ENCODE measurements around the gene ARID3B.
"Not testable (repeated sequence)": the region's sequence is repeated elsewhere in the genome, so short reads cannot be mapped to it uniquely, and the experiment has no call there.

ARID3B gene

DNA sequence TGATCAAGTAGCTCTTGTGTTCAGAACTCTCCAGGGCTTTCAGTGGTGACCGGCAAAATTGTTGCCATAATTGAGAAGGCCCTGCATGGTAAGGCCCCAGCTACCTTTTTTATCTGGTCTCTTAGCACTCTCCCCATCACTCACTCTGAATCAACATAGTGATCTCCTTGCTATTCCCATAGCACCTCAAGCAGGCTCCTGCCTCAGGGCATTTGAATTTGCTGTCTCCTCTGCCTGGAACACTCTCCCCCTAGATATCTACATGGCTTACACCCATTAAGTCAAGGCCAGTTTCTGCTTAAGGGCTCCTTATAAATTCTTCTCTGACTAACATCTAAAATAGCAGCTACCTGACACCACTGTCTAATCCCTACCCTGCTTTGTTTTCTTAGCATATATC is 3.3 kb upstream of the ARID3B start:
- no peak for DNase-seq

DNA sequence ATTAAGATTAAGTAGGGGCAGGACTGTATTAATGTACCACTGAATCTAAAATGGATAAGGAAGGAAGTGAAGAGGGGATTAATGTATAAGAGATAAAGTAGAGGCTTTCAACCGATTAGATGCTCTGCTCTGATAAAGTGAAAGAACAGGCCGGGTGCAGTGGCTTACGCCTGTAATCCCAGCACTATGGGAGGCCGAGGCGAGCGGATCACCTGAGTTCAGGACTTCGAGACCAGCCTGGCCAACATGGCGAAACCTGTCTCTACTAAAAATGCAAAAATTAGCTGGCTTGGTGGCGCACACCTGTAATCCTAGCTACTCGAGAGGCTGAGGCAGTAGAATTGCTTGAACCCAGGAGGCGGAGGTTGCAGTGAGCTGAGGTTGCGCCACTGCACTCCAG is 1.5 kb upstream of the ARID3B start:
- not testable (repeated sequence) for DNase-seq

DNA sequence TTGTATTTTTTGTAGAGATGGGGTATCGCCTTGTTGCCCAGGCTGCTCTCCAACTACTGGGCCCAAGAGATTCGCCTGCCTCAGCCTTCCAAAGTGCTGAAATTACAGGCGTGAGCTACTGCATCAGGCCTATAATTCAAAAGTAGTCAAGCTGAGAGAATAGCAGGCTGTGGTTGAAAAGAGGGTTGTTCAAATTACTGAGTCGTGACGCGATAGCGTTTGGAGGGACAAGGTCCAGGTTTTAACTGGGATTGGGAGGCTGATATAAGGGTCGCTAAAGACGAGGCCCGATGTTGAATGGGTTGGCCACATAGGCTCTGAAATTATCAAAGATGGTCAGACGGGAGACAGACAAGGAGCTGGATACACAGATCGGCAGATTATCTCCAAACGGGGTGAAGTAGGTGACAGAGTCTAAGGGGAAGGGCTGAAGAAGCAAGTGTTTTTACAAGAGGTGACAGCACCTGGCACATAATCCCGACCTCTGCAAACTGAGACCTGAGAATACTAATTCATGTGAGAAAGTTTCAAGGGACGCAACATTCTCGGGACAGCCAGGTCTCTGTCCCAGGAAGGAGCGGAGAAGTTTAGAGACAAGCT is 759 bp upstream of the ARID3B start:
- DNase-seq, result peak; percentile 17

DNA sequence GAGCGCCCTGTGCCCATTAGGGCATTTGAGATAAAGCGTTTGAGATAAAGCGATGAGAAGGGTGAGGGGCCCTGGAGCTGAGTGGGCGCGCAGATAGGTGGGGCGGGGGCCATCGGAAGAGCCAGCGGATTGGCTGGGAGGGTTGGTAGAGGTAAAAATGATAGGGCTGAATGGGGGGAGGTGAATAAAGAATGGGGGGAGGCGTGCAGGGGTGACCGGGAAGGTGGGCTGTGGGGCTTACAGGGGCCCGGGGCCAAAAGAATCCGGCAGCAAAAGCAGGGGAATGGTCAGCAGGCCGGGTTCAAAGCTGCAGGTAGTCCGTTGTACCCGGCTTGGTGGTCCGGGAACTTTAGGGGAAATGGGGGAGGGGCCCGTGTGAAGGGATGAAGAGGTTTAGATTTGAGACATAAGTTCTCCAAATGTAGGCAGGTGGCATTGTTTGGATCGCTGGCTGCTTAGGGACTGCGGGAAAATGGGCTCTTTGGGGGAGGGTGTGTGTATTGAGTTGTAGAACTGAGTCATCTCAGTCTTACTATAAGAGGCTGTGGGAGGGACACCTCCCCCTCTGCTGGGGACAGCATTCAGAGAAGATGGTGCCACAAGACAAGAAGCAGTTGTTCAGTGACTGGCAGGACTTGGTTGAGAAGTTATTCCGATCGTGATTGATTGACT is 610 bp downstream of the ARID3B start:
- DNase-seq, result peak; percentile 34

DNA sequence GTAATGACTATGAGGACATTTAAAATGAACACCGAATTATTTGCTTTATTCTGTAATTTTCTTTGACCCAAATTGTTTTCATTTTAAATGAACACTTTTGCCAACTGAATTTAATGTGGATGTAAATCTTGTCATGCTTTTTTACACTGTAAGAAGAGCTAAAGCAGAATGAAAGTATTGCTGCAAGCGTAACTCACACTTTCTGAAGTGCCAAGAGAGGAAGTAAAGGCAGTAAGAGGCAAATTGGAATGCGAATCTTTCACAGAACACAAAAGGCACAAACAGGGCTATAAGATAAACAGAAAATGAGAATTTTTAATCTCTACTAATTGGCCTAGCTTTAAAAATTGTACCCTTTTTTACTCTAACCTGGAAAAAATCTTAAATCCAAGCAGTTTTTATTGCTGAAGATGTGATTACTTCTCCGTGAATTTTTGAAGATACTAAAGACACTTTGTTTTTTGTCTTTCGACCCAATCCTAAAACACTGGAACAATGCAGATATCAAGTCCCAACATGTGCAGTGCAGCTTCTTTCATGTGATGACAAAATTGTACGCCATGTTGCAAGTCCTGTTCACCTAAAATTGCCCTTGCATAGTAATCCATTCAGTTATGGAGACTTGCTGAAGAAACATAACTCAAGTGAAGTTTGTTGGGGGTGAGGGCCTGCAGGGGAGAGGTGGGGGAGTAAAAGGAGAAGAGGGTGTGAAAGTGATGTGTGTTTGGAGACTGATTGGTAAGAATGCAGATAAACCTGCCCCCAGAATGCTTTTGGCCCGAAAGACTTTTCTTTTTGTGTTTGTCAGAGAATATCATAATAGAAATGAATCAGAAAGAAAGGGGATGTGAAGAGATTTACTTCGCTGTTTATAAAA is 1.4 kb downstream of the ARID3B start:
- no peak for DNase-seq

DNA sequence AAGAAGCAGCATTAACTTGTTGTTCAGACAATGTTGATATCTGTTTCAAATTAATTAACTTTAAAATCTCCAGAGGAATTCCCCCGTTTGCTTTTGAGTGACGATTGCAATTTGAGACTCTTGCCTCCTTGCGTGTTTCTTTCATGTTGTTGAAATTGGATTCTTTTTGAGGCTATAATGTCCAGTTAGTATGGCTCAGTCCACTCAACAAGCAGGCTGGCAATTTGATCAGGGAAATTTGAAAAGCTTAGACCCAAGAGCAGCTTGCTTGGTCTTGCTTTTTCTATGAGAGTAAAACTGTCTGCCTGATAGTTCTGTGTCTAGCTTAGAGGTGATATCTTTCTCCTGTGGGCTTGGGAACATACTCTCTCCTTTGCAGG is 2.0 kb downstream of the ARID3B start:
- no peak for DNase-seq

DNA sequence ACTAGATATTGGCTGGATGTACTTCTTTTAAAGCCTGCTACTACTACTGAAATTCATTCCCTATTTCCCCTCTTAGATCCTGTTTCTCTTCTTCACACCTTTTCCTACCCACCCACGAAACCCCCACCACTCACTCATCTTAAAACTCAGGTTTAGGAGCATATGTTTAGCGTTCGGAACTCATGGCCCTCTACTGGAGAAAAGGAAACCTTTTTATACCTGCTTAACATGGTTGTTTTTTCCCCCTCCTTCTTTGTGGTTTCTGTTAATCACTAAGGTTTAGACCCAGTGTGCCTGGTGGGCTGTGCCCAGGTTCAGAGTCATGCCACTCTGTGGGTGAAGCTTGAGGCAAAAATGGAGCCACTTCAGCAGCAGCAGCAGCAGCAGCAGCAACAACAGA is 2.6 kb downstream of the ARID3B start:
- DNase-seq, result no peak

DNA sequence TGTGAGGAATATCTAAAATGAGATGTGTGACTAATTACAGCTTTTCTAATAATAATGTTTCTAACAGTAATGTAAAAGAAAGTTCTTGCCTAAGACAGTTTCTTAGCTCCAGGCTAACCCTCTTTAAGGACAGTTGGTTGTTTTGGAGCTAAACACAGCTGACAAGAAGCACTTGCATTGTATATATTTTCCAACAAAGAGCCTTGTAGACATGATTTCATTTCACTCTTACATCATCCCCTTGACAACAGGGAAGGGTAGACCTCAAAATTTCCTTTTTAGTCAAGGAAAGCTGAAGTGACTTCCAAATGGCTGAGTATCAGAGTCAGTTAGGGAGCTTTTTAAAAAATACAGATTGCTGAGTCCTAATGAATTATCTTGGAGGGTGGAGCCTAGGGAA is 4.1 kb downstream of the ARID3B start:
- DNase-seq, result no peak

DNA sequence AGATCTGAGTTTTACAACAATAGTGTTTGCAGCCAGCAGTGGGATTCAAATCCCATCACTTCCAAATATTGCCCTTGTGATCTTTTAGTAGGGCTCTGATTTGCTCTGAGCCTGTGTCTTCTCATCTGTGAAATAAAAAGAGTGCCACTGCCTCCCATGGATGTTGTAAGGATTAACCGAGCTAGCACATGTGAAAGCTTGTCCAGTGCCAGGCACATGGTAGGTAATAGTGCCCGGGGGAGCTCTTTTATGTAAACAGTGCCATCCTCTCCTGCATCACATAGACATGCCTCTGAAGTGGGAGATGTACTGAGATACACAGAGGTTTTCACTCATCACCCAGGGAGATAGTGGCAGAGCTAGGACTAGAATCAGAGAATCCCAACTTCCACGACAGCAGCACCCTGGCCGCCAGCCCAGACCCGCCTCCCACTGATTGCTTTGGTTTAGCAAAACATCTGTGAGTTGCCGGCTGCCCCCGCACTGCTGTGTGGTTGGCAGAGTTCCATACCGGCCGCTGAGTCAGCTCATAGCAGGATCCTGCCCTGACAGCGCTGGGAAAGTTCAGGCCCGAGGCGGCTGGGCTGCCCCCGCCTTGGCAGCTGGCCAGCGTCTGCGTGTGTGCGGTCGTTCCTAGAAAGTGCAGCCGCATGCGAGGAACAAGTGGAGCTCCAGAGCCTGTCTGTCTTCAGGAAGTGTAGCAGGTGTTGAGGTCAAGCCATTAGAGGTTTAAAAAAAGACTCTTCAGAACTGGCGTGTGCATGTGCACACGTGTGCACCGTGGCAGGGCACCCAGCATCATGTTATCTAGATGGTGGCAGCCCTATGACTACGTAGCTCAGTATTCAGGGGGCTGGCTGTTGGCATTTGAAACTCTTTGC is 5.0 kb downstream of the ARID3B start:
- DNase-seq, result peak; percentile 99

DNA sequence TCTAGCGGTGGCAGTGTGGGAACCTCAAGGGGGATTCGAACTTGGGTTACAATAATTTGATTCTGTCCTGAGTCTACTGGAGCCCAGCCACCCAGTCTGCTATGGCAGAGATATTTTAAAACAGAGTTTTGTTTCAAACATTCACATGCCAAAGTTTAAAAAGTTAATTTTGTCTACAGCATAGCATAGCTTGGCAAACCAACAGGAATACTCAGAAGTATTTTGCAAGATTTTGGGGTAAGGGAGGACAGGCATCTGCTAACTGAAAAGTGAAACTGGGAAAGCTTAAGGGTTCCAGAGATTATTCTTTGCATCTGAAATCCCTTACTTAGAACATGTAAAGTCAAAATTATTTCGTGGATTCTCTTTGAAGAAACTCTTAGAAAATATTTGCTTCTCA is 6.6 kb downstream of the ARID3B start:
- no peak for DNase-seq

DNA sequence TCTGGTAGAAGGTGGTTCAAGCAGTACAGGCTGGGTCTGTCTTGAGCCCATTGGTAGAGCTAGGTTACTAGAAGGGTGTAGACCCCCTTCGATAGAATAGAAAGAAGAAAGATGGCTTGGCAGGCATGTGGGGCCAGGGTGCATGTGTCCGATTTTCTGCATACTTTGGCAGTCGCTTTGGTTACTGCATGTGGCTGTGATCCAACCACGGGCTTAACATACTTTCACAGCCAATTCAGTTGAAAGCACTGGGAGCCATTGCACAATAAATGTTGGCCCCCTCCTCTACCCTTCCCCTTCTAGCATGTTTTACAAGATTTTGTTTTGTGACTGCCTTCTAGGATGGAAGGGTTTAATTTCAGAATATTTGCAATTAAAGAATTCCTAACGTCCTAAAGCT is 7.2 kb downstream of the ARID3B start:
- no peak for DNase-seq

DNA sequence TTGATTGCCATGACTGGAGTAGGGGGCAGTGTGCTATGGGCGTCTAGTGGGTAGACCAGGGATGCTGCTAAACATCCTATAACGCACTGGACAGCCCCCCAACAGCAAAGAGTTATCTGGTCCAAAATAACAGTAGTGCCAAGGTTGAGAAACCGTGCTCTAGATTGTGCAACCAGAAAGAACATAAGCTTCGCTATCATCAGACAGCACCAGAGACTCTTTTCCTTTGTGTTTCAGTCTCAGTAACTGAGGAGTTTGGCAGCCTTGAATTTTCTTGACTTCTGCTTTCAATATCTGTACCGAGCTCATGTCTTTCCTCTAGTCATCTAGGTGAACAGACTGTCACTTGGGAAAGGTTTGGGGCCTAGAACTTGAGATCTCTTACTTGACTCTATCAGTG is 8.8 kb downstream of the ARID3B start:
- no peak for DNase-seq

DNA sequence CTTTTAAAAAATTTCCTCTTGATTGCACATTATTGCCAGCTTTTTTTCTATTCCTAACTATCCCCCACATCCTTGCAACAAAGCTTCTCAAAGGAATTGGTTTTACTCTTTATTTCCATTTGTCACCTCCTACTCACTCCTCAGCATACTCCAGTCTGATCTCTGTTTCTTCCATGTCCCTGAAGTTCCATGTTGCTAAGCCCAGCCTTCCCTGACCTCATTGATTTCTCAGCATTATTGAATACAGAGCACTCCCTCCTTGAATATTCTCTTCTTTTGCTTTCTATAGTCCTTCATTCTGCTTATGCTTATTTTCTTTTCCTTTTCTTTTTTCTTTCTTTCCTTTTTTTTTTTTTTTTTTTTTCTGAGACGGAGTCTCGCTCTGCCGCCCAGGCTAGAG is 10.7 kb downstream of the ARID3B start:
- no peak for DNase-seq

DNA sequence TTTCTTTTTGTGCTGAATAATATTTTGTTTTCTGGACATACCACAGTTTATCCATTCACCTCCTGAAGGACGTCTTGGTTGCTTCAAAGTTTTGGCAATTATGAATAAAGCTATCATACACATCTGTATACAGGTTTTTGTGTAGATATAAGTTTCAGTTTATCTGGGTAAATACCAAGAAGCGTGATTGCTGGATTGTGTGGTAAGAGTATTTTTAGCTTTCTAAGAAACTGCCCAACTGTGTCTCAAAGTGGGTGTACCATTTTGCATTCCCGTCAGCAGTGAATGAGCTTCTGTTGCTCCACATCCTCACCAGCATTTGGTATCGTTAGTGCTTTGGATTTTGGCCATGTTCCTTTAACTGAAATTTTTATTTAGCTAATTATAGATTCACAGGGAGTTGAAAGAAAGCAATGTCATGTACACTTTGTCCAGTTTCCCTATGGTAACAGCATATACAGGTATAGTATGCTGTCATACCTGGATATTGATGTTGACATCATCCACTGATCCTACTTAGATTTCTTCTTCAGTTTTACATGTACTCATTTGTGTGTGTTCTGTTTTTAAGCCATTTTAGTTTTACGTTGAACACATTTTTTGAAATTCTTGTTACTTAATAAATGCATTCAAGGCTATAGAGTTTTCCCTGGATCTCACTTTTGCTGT is 11.9 kb downstream of the ARID3B start:
- DNase-seq, result no peak

DNA sequence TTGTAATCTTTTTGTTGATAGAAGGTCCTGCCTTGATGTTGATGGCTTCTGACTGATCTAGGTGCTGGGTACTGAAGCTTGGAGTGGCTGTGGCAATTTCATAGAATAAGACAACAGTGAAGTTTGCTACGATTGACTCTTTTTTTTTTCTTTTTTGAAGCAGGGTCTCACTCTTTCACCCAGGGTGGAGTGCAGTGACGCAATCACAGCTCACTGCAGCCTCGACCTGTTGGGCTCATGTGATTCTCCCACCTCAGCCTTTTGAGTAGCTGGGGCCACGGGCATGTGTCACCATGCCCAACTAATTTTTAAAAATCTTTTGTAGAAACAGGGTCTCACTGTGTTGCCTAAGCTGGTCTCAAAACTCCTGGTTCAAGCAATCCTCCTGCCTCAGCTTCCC is 14.2 kb downstream of the ARID3B start:
- DNase-seq, result no peak

DNA sequence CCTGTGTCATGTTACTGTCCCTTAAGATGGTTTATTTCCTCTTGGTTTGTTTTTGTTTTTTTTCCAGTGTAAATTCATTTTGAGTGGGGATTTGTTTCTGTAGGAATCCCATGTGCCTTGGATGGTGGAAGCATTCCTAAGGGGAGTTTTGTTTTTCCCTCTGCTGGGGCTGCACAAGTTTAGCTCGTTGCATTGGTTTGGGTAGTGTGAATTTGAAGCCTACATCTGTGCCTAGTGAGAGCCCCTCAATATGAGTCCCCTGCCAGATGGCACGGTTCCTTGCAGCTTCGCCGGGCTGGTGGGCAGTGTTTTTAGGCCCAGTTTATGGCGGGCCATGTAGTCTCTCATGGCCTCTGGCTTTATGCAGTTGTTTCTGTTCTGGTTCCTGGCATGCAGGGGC is 17.7 kb downstream of the ARID3B start:
- no peak for DNase-seq

DNA sequence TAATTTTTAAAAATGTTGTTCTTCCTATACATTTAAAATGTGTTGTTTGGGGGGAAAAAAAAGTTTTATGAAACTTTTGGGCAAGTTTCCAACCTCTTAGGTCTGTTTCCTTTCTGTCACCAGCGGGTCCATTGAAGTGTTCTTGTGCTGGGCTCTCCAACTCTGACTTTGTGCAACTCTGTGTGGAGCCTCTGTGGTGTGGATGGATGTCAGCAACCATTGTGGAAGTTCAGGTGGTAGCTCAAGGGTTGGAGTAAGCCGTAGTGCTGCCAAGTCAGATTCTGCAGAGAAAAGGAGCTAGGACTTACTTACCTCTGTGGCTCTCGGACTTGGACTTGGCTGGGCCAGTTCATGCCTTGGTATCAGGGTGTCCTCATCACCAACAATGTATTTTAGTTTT is 22.4 kb downstream of the ARID3B start:
- no peak for DNase-seq

DNA sequence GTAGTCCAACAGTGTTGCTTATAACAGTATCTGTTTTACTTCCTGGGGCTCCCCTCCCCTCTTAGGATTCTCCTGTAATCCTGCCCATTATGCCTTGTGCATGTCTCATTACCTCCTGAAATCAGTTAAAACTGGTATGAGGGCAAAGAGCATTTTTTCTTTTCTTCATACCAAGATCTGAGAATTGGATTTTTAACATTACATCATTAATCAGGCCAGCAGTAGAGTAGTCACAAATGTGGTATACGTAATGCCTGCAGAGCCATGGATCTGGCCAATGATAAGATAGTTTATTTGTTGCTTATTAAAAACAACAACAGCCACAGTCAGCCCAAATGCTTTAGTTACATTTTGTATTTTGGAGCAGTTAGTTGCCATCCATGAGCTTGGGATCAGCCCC is 23.2 kb downstream of the ARID3B start:
- no peak for DNase-seq

DNA sequence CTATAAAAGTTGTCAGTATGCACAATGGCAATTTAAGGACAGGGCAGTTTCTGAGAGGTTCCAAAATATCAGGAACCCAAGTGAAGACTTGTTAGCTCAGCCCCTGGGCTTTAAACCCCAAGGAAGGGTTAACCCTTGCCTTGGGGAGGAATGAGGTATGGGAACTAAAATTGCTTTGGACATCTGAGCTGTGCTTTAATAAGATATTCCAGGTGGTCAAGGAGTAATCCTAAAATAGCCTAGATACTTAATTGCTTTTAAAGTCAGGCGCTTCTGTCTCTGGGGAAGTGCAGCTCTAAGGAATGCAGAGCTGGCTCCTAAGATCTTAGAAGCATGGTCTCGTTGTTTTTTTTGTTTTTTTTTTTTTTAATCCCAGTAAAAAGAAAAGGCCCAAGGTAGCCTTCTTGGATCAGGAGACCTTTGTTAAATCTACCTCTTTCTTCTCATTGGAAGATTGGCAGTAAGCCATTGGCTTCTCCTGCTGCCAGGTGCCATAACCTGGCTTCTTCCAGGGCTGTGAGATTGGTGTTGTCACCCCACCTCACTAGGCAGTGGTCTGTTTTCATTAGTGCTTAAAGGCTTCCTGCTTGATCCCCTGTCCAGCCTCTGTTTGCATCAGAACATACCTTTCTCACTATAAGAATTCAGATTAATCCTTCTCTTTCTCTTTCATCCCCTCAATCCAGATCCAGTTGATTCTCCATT is 24.5 kb downstream of the ARID3B start:
- DNase-seq, result no peak

DNA sequence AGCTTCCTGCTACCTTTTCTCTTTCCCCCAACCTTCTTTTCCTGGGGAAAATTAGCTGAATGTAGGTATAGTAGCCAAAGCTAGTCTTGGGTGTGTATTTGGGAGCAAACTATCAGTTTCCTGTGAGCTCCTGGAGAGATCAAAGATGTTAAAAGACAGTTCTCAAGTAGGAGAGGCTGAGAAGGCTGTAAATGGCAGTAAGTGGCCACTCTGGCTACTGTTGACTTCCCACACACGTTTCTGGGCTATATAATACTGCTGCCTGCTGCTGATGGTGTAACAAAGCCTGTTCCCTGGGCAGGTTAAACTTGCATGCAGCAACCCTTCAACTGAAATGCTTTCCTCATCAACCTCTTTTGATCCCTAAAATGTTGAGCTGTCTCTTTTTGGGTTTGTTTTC is 27.6 kb downstream of the ARID3B start:
- DNase-seq, result no peak

DNA sequence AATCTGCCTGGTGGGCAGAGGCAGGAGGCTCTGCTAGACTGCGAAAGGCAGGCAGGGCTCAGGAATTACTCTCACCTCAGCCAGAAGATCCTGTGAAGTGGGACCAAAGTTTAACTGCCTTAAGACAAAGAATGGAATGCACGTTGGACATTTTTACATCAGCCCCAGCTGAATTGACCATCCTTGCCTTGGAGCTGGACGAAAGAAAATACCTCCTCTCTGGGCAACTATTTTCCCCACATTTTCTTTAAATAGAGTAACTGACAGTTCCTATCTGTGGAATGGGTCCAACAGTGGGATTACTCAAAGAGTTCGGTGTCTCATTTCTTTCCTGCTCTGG is 28.7 kb downstream of the ARID3B start:
- DNase-seq, result no peak

DNA sequence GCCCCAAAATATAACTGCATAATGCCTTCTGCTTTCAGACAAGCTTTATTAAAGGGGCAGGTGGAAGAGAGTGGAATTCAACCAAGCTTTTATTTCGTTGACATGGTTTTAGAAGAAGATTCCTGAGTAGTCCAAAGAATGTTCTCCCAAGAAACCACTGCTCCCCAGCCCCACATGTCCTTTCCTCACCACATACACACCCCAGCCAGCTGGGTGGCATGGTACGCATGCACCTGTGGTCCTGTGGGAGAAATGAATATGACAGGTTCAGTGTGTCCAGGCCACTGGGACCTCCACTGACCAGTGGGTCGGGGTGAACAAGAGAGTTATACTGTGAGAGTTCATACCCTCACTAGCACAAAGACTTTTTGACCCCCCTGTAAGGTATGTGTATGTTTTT is 30.2 kb downstream of the ARID3B start:
- no peak for DNase-seq
